Colonic mucosa (tissue), 4 donors: ENCODE results near the gene TIMP2. TPM values are rescaled to one million over a fixed set of nuclear protein-coding genes. Genes with fewer than 3 reads are reported as not detected.
"Not testable (repeated sequence)": the region's sequence is repeated elsewhere in the genome, so short reads cannot be mapped to it uniquely, and the experiment has no call there.

Source experiments
- DNase-seq: peaks from one replicate; pipeline ENCODE4 v3.0.0-alpha.2; 2020
- H3K27ac ChIP-seq: fragments of 200-600 bp; one replicate; pipeline ENCODE4 v1.8.0; 2021
- H3K27me3 ChIP-seq: fragments of 200-600 bp; one replicate; pipeline ENCODE4 v1.8.0; 2021
- H3K36me3 ChIP-seq: fragments of 200-600 bp; one replicate; pipeline ENCODE4 v1.8.0; 2021
- H3K4me1 ChIP-seq: fragments of 200-600 bp; one replicate; pipeline ENCODE4 v1.8.0; 2021; ENCODE audit warnings: mild to moderate bottlenecking
- H3K4me3 ChIP-seq: fragments of 200-600 bp; one replicate; pipeline ENCODE4 v1.8.0; 2021
- H3K9ac ChIP-seq, 2 donors: one replicate each; pipeline ENCODE4 v1.7.0; 2013; ENCODE audit warnings: control low read depth in 2 of 2, low read depth in 2 of 2, low read length in 2 of 2
- H3K9me3 ChIP-seq: fragments of 200-600 bp; one replicate; pipeline ENCODE4 v1.8.0; 2021
- intact Hi-C: fragments of 100-400 bp; cut with DNase I; formaldehyde crosslinking; loops from one replicate; pipeline ENCODE4 v1.14.1; 2022
- total RNA-seq, 2 donors: library from RNA; stranded (reverse); fragmentation: NEBNext Ultra II Directional in 1 of 2; extraction: Animal tissue kit (Norgen Biotek cat#: 25700) in 1 of 2; gene quantifications; one replicate each; pipeline ENCODE4 v1.2.1, GENCODE V29; 2021
- TF ChIP-seq, protein P1 (sequence below): fragments of 200-600 bp; IDR thresholded peaks from one replicate; pipeline ENCODE4 v1.8.0; 2022; ENCODE audit warnings: antibody characterized with exemption, mild to moderate bottlenecking
- donor health status: healthy.
- donor health status: DM: no; HTN: no; CAD: no.
- donor health status: DM: no; HTN: no; CAD: no.

TIMP2 gene
- total RNA-seq, 2 donors from 2014 or later = 42.8 to 86.1 TPM

DNA sequence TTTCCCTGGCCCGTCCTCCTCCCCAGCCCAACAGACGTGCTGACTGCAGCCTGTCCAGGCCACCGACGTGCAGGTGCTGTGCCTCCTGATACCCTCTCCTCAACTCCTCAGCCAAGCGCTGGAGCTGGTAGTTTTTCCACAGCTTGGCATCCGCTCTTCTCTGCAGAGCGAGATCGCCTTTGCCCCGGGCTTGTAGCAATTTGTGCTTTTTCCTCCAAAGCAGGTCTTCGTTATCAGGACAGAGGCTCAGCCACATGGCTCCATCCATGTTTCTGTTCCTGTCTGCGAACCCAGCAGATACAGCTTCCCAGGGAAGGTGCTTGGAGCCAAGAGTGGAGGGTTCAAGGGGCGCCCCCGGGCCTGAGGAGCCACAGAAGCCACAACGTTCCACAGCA lies 33.1 kb downstream of the TIMP2 start:
- peaks cover 3% of the 10 kb centered on the region for H3K4me1 ChIP-seq
- no peak overlapping the region for H3K27ac ChIP-seq

DNA sequence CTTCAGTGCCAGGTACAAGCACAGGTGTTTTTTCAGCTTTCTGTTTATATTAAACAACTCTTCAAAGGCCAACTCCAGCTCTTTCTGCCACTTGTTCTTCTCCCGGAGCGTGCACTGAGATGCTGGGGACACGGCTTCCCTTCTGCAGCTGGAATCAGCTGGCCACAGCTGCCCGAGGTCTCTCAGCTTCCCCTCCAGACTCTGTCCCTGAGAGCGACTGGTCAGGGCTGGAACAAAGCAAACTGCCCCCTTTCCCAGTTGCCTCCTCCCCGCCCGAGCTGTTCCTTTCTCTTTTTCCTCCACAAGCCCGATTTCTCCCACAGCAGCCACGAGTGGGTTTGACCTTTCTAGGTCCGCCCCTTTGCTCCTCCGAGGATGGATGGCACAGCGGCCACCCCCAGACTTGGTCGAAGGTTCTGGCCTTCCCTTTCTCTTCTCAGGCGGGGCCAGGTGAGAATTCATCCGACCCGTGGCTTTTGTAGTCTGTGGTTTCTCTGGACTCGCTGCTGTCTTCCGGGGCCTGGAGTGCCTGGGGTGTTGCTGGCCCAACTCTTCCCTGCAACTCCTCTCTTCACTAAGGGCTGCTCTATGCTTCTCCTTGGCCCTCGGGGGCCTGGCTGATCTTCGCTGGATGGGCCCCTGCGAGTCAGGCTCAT lies 33.7 kb downstream of the TIMP2 start:
- H3K4me1 ChIP-seq = peaks cover 3% of the 10 kb centered on the region
- TF ChIP-seq, protein P1, sequence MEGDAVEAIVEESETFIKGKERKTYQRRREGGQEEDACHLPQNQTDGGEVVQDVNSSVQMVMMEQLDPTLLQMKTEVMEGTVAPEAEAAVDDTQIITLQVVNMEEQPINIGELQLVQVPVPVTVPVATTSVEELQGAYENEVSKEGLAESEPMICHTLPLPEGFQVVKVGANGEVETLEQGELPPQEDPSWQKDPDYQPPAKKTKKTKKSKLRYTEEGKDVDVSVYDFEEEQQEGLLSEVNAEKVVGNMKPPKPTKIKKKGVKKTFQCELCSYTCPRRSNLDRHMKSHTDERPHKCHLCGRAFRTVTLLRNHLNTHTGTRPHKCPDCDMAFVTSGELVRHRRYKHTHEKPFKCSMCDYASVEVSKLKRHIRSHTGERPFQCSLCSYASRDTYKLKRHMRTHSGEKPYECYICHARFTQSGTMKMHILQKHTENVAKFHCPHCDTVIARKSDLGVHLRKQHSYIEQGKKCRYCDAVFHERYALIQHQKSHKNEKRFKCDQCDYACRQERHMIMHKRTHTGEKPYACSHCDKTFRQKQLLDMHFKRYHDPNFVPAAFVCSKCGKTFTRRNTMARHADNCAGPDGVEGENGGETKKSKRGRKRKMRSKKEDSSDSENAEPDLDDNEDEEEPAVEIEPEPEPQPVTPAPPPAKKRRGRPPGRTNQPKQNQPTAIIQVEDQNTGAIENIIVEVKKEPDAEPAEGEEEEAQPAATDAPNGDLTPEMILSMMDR = no peak
- intact Hi-C loops = no loop called here

More for the DNA sequence above, 33.1 kb downstream of the TIMP2 start:
- TF ChIP-seq, protein P1 = no peak
- intact Hi-C loops = no loop called here
- no peak overlapping the region for H3K4me3 ChIP-seq
- no peaks in the 10 kb centered on the region for H3K27me3 ChIP-seq
- no peaks in the 10 kb centered on the region for H3K9me3 ChIP-seq
- H3K9ac ChIP-seq = peak overlapping the region in 1 of 2 donors; percentile 8
- DNase-seq = no peak
- no peaks in the 10 kb centered on the region for H3K36me3 ChIP-seq

DNA sequence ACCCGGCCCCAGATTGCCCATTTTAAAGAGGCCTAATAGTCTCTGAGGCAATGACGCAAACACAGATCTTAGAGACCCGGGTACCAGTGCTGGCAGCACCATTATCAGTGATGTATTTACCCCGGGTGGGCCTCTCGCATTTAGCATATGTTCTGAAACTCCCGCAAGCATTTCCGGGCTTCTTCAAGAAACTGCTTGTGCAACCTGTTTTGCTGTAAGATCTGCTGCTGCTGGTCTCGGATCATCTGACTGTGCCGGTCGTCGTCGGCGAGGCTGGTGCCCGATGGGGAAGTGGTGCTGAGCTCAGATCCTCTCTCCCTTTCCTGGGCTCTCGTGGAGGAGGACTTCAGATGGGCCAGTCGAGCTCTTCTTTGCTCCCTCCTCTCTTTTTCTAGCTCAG lies 34.7 kb downstream of the TIMP2 start:
- peak; percentile 44 for DNase-seq

More for the DNA sequence above, 33.7 kb downstream of the TIMP2 start:
- Histone ChIP-seq H3K27ac (no peak overlapping the region), H3K4me3 (no peak overlapping the region), H3K9ac (peak overlapping the region in 1 of 2 donors; percentile 31), H3K27me3 (no peaks in the 10 kb centered on the region), H3K36me3 (no peaks in the 10 kb centered on the region), H3K9me3 (no peaks in the 10 kb centered on the region)
- no peak for DNase-seq

DNA sequence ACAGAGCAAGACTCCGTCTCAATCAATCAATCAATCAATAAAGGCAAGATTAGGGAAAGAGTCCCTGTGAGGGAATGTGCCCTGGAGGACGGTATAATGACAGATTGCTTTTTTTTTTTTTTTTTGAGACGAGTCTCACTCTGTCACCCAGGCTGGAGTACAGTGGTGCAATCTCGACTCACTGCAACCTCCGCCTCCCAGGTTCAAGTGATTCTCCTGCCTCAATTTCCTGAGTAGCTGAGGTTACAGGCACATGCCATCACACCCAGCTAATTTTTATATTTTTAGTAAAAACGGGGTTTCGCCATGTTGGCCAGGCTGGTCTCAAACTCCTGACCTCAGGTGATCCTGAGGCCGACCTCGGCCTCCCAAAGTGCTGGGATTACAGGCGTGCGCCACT lies 35.1 kb downstream of the TIMP2 start:
- H3K4me1 ChIP-seq, intact Hi-C loops: not testable (repeated sequence)
- H3K27ac ChIP-seq = peak overlapping the region; percentile 4

More for the DNA sequence above, 34.7 kb downstream of the TIMP2 start:
- TF ChIP-seq, protein P1 = no peak
- Histone ChIP-seq H3K36me3 (no peaks in the 10 kb centered on the region), H3K27me3 (no peaks in the 10 kb centered on the region), H3K4me3 (no peak overlapping the region), H3K27ac (peak overlapping the region; percentile 4), H3K9me3 (no peaks in the 10 kb centered on the region), H3K9ac (no peak overlapping the region), H3K4me1 (peaks cover 3% of the 10 kb centered on the region)
- intact Hi-C loops = no loop called here

DNA sequence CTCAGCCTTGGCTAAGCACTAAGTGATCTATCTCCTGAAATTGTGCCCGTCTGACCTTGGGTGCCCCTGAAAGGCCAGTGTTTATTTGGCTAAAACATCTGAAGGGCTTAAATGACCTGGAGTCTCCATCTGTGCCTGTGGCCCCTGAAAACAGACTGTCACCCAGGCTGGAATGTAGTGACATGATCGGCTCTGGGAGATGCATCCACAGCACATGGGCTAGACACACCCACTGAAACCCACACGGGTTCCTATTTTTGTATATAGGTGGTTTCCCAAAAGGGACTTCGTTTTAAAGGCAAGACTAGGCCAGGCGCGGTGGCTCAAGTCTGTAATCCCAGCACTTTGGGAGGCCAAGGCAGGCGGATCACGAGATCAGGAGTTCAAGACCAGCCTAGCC lies 35.7 kb downstream of the TIMP2 start:
- H3K9me3 ChIP-seq = no peaks in the 10 kb centered on the region
- no peak overlapping the region for H3K4me3 ChIP-seq
- peaks cover 3% of the 10 kb centered on the region for H3K4me1 ChIP-seq
- no peaks in the 10 kb centered on the region for H3K36me3 ChIP-seq
- peak overlapping the region; percentile 4 for H3K27ac ChIP-seq
- TF ChIP-seq, protein P1 = no peak
- H3K27me3 ChIP-seq = no peaks in the 10 kb centered on the region
- intact Hi-C loops = no loop called here
- DNase-seq = no peak
- no peak overlapping the region for H3K9ac ChIP-seq

More for the DNA sequence above, 35.1 kb downstream of the TIMP2 start:
- H3K4me3 ChIP-seq, H3K27me3 ChIP-seq, H3K36me3 ChIP-seq, DNase-seq, H3K9ac ChIP-seq, H3K9me3 ChIP-seq: not testable (repeated sequence)

DNA sequence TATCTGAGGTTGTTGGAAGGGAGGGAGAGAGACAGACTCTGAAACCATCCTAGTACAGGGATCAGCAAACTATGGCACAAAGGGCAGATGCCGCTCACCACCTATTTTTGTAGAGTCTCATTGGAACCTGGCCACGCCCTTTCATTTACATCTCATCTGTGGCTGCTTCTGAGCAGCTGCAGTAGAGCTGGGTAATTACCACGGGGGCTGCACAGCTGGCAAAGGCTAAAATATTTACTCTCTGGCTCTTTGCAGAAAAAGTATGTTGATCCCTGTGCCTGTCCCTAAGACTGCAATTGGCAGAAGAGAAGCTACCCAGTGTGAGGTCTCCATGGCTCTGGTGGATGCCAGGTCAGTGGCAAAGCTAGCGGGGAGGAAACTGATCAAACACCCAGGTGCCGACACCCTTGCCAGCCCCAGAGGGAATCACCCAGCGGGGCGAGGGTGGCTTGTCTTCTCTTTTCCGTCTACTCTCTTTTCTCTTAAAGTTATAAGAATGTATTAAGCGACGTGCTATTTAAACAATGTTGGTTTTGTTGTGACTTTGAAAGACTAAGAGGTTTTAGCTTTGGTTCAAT lies 36.2 kb downstream of the TIMP2 start:
- TF ChIP-seq, protein P1 = no peak
- Histone ChIP-seq H3K36me3 (no peaks in the 10 kb centered on the region), H3K27ac (peak overlapping the region; percentile 4), H3K4me3 (no peak overlapping the region), H3K9me3 (no peaks in the 10 kb centered on the region), H3K27me3 (no peaks in the 10 kb centered on the region), H3K4me1 (peaks cover 3% of the 10 kb centered on the region), H3K9ac (no peak overlapping the region)
- intact Hi-C loops = no loop called here
- no peak for DNase-seq
